Activated CD8-positive, alpha-beta memory T cell treated with anti-CD3 and anti-CD28 coated beads, Interleukin-2, amount 50 U/mL, for 1 hour (primary cell): ENCODE results near the gene SCO2.

Experiments used
- DNase-seq: peaks from one replicate; pipeline ENCODE4 v3.0.0-alpha.2; 2020; ENCODE audit errors: extremely low read depth

SCO2 gene

DNA sequence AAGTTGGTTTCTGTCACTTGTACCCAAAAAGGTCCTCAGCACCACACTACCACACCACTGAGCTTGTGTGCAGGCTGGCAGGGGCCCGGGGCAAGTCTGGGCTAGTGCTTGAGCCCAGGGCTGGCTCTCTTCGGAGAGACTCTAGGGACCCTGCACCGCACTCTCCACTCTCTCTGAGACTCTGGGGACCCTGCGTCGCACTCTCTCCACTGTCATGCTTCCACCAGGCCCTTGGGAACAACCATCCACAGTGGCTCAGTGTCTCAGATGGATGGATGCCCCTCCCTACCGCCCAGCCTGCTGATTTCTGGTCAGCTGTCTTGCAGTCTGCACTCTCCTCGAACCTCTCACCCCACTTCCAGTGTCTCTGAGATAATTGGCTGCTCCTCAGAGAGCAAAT lies 48.5 kb downstream of the SCO2 start:
- DNase-seq, result no peak

DNA sequence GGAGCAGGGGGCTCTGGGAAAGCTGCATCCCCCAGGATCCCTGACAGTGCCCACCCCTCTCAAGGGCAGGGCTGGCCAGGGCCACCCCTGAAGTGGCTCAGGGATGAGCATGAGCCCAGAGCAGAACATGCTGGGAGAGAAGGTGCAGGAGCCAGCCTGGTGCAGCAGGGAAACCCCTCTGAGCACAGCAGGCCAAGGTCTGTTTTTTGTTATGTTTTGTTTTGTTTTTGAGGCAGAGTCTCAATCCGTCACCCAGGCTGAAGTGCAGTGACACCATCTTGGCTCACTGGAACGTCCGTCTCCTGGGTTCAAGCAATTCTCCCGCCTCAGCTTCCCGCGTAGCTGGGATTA lies 49.8 kb downstream of the SCO2 start:
- DNase-seq, result no peak

DNA sequence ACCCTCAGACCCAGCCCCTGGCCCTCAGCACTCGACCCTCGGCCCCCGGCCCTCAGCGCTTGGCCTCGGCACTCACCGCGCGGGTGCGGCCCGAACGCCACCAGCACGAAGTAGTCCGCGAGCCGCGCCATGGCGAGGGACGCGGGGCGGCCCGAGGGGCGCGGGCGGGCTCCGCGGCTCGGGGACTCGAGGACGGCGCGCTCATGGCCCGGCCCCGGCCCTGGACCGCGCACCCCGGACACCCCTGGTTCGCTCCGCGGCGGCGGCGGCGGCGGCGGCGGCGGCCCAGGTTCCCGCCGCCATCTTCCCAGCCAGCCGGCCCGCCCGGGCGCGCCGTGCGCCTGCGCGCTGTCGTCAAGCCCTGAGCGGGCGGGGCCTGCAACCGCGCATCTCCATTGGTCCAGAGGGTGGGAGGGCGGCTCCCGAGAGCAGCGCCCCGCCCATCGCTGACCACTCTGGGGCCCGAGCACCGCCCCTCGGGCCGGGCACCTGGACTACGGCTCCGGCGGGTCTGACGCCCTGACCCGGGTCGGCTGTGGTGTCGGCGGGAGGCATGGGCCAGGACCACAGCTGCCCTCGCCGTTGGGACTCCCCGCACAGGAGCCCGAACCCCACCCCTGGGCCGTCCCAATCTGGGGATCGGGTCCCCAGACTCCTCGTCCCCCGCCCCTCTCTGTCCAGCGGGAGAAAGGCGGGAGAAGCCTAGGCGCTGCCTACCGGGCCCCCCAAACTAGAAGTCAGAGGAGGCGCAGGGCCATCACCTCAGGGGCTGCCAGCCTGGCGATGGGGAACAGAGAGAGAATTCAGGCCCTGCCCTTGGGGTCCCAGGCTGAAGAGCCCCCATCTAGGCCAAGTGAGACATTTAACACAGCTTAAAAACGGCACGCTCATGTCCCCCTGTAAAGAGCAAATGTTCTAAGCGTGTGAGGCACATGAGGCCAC lies 50.4 kb downstream of the SCO2 start, which contains the start of gene SBF1:
SBF1 (minus strand) TSS at position 326 of the 942 bp plus-strand sequence; CDS start at position 131, 195 bp downstream.
- DNase-seq, result no peak

DNA sequence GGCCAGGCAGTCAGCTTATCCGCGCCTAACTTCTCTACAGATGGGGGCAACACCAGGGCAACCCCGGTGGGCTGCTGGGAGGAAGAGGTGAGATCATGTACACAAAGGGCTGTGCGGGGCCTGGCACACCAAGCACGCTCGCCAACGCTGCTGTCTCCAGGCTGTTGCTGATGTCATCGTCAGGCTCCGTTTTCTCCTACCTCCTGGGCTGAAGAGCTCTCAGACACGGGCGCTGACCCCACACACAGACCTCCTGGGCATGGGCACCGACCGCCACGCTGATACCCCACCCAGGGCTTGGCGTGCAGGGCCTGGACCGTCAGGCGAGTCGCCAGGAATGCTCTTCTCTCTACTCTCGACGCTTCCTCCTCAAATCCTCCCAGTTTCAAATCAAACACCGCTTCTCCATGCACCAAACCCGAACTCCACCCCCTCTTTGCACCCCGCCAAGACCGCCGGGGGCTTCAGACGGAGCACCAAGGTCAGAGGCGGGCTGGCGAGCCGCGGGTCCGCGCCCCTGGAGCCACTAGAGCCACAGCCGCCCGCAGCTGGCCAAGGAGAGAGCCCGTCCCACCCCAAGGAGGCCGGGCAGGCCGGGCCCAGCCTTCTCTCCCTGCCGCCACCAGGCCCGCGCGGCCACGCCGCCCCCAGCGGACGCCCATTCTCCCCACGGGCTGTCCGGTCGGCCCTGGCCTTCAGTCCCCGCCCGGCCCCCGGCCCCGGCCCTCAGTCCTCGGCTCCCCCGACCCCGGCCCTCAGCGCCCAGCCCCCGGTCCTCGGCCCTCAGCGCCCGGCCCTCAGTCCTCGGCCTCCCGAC lies 51.3 kb downstream of the SCO2 start:
- DNase-seq, result no peak
